HepG2 (cell line): ENCODE data around the gene SLC44A5. TPM values are rescaled to one million over a fixed set of nuclear protein-coding genes. Genes with fewer than 3 reads are reported as not detected.
"Not testable (repeated sequence)": the region's sequence is repeated elsewhere in the genome, so short reads cannot be mapped to it uniquely, and the experiment has no call there.

Source experiments
- ATAC-seq: fragments of 200-7000 bp; cut with Tn5 transposase; 3 replicates; pipeline ENCODE4 v1.9.1; 2020; ENCODE audit warnings: mild to moderate bottlenecking, moderate library complexity
- BruUV-seq: library from RNA; stranded (reverse); fragments of 400-500 nt; replicated peaks from 2 replicates; lab custom pipeline; 2021; lab: Mats Ljungman, UMichigan
- CTCF ChIA-PET: fragments of 300-600 bp; formaldehyde crosslinking; extraction: SDS; loops from one replicate; lab custom pipeline; 2021; ENCODE audit warnings: low total read pairs, inconsistent platforms, low intra/inter-chr PET ratio; lab: Yijun Ruan, JAX
- POLR2A ChIA-PET: fragments of 350-600 bp; sonication (Branson Sonifier 250); formaldehyde crosslinking; loops from one replicate; lab custom pipeline; 2020; ENCODE audit warnings: antibody characterized with exemption, inconsistent platforms; lab: Yijun Ruan, JAX
- DNase-seq: peaks from one replicate; pipeline ENCODE4 v3.0.0-alpha.2; 2015; ENCODE audit warnings: low spot score
- FAIRE-seq: peaks from 3 replicates; lab custom pipeline; 2011; peaks lifted over from hg19 to GRCh38; lab: Jason Lieb, UNC
- H2AFZ ChIP-seq: one replicate; pipeline ENCODE4 v1.6.1; 2011; ENCODE audit warnings: low read length, inconsistent platforms
- H3K27ac ChIP-seq: fragments of 300-600 bp; 3 replicates; pipeline ENCODE4 v1.8.0; 2011; ENCODE audit warnings: mixed run types, mild to moderate bottlenecking, mixed read lengths, low read length, inconsistent platforms; ENCODE audit not compliant: insufficient read depth; ENCODE audit errors: extremely low read length
- H3K27me3 ChIP-seq, 2 experiments: fragments of 200-600 bp in 1 of 2; 2 replicates in 1 of 2; 3 replicates in 1 of 2; pipeline versions ENCODE4 v1.6.0 to v1.8.0; 2011; ENCODE audit warnings: low read length in 2 of 2, mild to moderate bottlenecking in 2 of 2, moderate library complexity in 2 of 2, inconsistent platforms in 1 of 2; ENCODE audit not compliant: insufficient read depth in 2 of 2, control insufficient read depth in 1 of 2
- H3K36me3 ChIP-seq, 2 experiments: fragments of 200-600 bp in 1 of 2; replicated peaks in 1 of 2; 2 replicates in 1 of 2; 3 replicates in 1 of 2; pipeline versions ENCODE4 v1.5.1 to v1.8.0; 2011; ENCODE audit warnings: low read length in 2 of 2, inconsistent platforms in 1 of 2; ENCODE audit not compliant: insufficient read depth in 2 of 2, control insufficient read depth in 1 of 2
- H3K4me1 ChIP-seq: 2 replicates; pipeline ENCODE4 v1.5.1; 2012; ENCODE audit warnings: low read length, inconsistent platforms; ENCODE audit not compliant: insufficient read depth
- H3K4me2 ChIP-seq: 2 replicates; pipeline ENCODE4 v1.6.0; 2011; ENCODE audit warnings: low read depth, low read length, inconsistent platforms
- H3K4me3 ChIP-seq, 3 experiments: fragments of 200-600 bp in 1 of 3; sonication (generic), shearing (Covaris generic) in 1 of 3; replicated peaks in 1 of 3; 2 replicates each; pipeline ENCODE4 v1.5.1; 2011 to 2016; ENCODE audit warnings: low read length in 3 of 3, inconsistent platforms in 2 of 3, low read depth in 2 of 3, mild to moderate bottlenecking in 2 of 3, control low read depth in 1 of 3, mixed read lengths in 1 of 3; ENCODE audit not compliant: insufficient read depth in 1 of 3
- H3K79me2 ChIP-seq: one replicate; pipeline ENCODE4 v1.6.1; 2011; ENCODE audit warnings: low read length, inconsistent platforms; ENCODE audit not compliant: insufficient read depth
- H3K9ac ChIP-seq: 2 replicates; pipeline ENCODE4 v1.6.0; 2011; ENCODE audit warnings: mild to moderate bottlenecking, low read depth, low read length, inconsistent platforms; ENCODE audit not compliant: insufficient read depth
- H3K9me3 ChIP-seq: 2 replicates; pipeline ENCODE4 v1.5.1; 2012; ENCODE audit warnings: mild to moderate bottlenecking, low read length
- H4K20me1 ChIP-seq: 2 replicates; pipeline ENCODE4 v1.6.0; 2011; ENCODE audit warnings: inconsistent platforms, mild to moderate bottlenecking, low read length, moderate library complexity; ENCODE audit not compliant: insufficient read depth
- POLR2G ChIP-seq: fragments of 200-400 bp; formaldehyde crosslinking; IDR thresholded peaks from 2 replicates; pipeline ENCODE4 v1.6.1; 2018; ENCODE audit warnings: mild to moderate bottlenecking, low read depth, low read length, moderate library complexity
- ZNF143 ChIP-seq: sonication (generic); formaldehyde crosslinking; IDR thresholded peaks from 2 replicates; pipeline ENCODE4 v1.4.0; 2020; ENCODE audit warnings: missing genetic modification reagents
- ZNF674 ChIP-seq: sonication (generic); formaldehyde crosslinking; IDR thresholded peaks from 2 replicates; pipeline ENCODE4 v1.5.0; 2020; ENCODE audit warnings: low read depth, mild to moderate bottlenecking, missing genetic modification reagents
- WGBS: methylation state at CpG from one replicate; pipeline ENCODE4 v1.1.6; 2017; ENCODE audit warnings: low lambda C conversion rate; 5-methylcytosine and 5-hydroxymethylcytosine counted together
- in situ Hi-C: cut with HindIII; loops from 2 replicates; pipeline ENCODE4 v1.10.0; 2017; ENCODE audit warnings: low pct_unique_long_range_greater_than_20kb; ENCODE audit not compliant: extremely low pct_ligation_motif_present
- intact Hi-C: fragments of 100-400 bp; cut with micrococcal nuclease; formaldehyde crosslinking; loops from one replicate; pipeline ENCODE4 v1.10.0; 2022; ENCODE audit not compliant: unreplicated experiment
- polyA plus RNA-seq, 8 experiments: library from polyadenylated mRNA; depleted of rRNA in 3 of 8; stranded (reverse) in 7 of 8; unstranded in 1 of 8; fragments of >200 nt; fragmentation: Illumina TruSeq in 4 of 8; extraction: Trizol in 4 of 8; gene quantifications; 2 replicates each; pipeline versions ENCODE4 v1.2.1 to v1.2.3, GENCODE V29; 2011 to 2016; ENCODE audit warnings: low read depth in 4 of 8, missing spikeins in 1 of 8, mixed read lengths in 1 of 8; ENCODE audit not compliant: insufficient read depth in 1 of 8
- total RNA-seq, 5 experiments: library from RNA; depleted of rRNA; stranded (reverse); fragments of >200 nt; fragmentation: Illumina TruSeq; extraction: Trizol; gene quantifications; 2 replicates each; pipeline ENCODE4 v1.2.3, GENCODE V29; 2016; ENCODE audit warnings: low read depth in 1 of 5

SLC44A5 gene
- total and polyA plus RNA-seq, 2 of the 13 experiments (the other 11 are each of a cell fraction or from before 2014, with no cell fraction given), result 8.0 to 16.0 TPM

- FAIRE-seq (no peak), DNase-seq (no peak), ATAC-seq (peak; percentile 77)
- H2AFZ ChIP-seq, result no peak overlapping the region
- H3K4me2 ChIP-seq, result no peak overlapping the region
- no peaks in the 10 kb centered on the region for H4K20me1 ChIP-seq
- H3K9me3 ChIP-seq, result no peaks in the 10 kb centered on the region
- in situ Hi-C loops, result no loop called here
- H3K79me2 ChIP-seq, result no peaks in the 10 kb centered on the region
- CTCF ChIA-PET, result no interaction called here
- H3K4me3 ChIP-seq, result no peak overlapping the region
- intact Hi-C loops, result no loop called here
- no peak overlapping the region for H3K9ac ChIP-seq
- no TSS peak for BruUV-seq
- TF ChIP-seq POLR2G (no peak), ZNF674 (CRISPR knock-in tag) (no peak), ZNF143 (no peak)
- POLR2A ChIA-PET, result no interaction called here
- H3K4me1 ChIP-seq, result peaks cover 9% of the 10 kb centered on the region; the same call in 1 of the 2 replicates
- no peaks in the 10 kb centered on the region for H3K36me3 ChIP-seq
- H3K27me3 ChIP-seq, result no peaks in the 10 kb centered on the region
- no peak overlapping the region for H3K27ac ChIP-seq
- 38% methylated on average over 2 of the region's 2 CpGs for WGBS
These were observed 353.5 kb downstream of the SLC44A5 start for GRCh38 chr1:75257424-75257823.

DNA sequence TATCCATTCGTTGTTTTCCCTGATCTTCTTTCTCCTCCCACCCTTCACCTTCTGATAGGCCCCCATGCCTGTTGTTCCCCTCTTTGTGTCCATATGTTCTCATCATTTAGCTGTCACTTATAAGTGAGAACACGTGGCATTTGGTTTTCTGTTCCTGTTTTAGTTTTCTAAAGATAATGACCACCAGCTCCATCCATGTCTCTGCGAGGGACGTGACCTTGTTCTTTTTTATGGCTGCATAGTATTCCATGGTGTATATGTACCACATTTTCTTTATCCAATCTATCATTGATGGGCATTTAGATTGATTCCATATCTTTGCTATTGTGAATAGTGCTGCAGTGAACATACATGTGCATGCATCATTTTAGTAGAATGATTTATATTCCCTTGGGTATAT lies 360.8 kb downstream of the SLC44A5 start:
- H4K20me1 ChIP-seq, DNase-seq, intact Hi-C loops, H3K4me1 ChIP-seq, ATAC-seq, FAIRE-seq, CTCF ChIA-PET, H3K4me3 ChIP-seq, H2AFZ ChIP-seq, H3K4me2 ChIP-seq, in situ Hi-C loops, H3K27me3 ChIP-seq, H3K9ac ChIP-seq, H3K27ac ChIP-seq, BruUV-seq, H3K36me3 ChIP-seq, POLR2A ChIA-PET, H3K79me2 ChIP-seq, H3K9me3 ChIP-seq: not testable (repeated sequence)
- 76% methylated on average over 4 of the region's 4 CpGs for WGBS
